GM12878 (cell line): ENCODE results near the gene PRR5L. TPM values are rescaled to one million over a fixed set of nuclear protein-coding genes. Genes with fewer than 3 reads are reported as not detected.

ENCODE experiments used
- ATAC-seq: fragments of 200-7000 bp; cut with Tn5 transposase; 3 replicates; pipeline ENCODE4 v1.9.1; 2020; ENCODE audit warnings: mild to moderate bottlenecking, moderate library complexity
- BruUV-seq: library from RNA; stranded (reverse); fragments of 400-500 nt; replicated peaks from 2 replicates; lab custom pipeline; 2021; lab: Mats Ljungman, UMichigan
- CTCF ChIA-PET: fragments of 300-600 bp; sonication (Branson Sonifier 250); formaldehyde crosslinking; extraction: SDS; loops from one replicate; lab custom pipeline; 2021; ENCODE audit warnings: inconsistent platforms; lab: Yijun Ruan, JAX
- POLR2A ChIA-PET: fragments of 350-600 bp; formaldehyde crosslinking; extraction: SDS; loops from one replicate; lab custom pipeline; 2021; ENCODE audit warnings: inconsistent platforms; lab: Charles Lee
- RAD21 ChIA-PET: fragments of 300-600 bp; sonication (Branson Sonifier 250); formaldehyde crosslinking; loops from one replicate; lab custom pipeline; 2023; ENCODE audit warnings: antibody characterized with exemption; ENCODE audit not compliant: unreplicated experiment; lab: Charles Lee
- SMC1A ChIA-PET: fragments of 300-600 bp; sonication (Branson Sonifier 250); formaldehyde crosslinking; loops from one replicate; lab custom pipeline; 2023; ENCODE audit not compliant: unreplicated experiment, uncharacterized antibody; lab: Charles Lee
- DNase-seq: peaks from one replicate; pipeline ENCODE4 v3.0.0-alpha.2; 2011; ENCODE audit warnings: low read depth, low spot score
- FAIRE-seq: peaks from 3 replicates; lab custom pipeline; 2011; peaks lifted over from hg19 to GRCh38; lab: Jason Lieb, UNC
- H2AFZ ChIP-seq: 2 replicates; pipeline ENCODE4 v1.6.0; 2011; ENCODE audit warnings: low read depth, low read length, control low read depth; ENCODE audit not compliant: control insufficient read depth
- H3K27ac ChIP-seq: 2 replicates; pipeline ENCODE4 v1.5.1; 2011; ENCODE audit warnings: control low read depth; ENCODE audit not compliant: control insufficient read depth, insufficient read depth
- H3K27me3 ChIP-seq, 2 experiments: replicated peaks in 1 of 2; 2 replicates each; pipeline versions ENCODE4 v1.6.0 to v1.6.1; 2011; ENCODE audit warnings: low read length in 1 of 2; ENCODE audit not compliant: control insufficient read depth in 2 of 2, insufficient read depth in 2 of 2
- H3K36me3 ChIP-seq, 2 experiments: 2 replicates each; pipeline ENCODE4 v1.5.1; 2011; ENCODE audit warnings: low read length in 1 of 2; ENCODE audit not compliant: control insufficient read depth in 2 of 2, insufficient read depth in 2 of 2
- H3K4me1 ChIP-seq: 2 replicates; pipeline ENCODE4 v1.6.1; 2011; ENCODE audit warnings: mild to moderate bottlenecking, low read length, moderate library complexity, mixed read lengths; ENCODE audit not compliant: control insufficient read depth, insufficient read depth
- H3K4me2 ChIP-seq: 2 replicates; pipeline ENCODE4 v1.6.0; 2011; ENCODE audit warnings: control low read depth; ENCODE audit not compliant: control insufficient read depth, insufficient read depth
- H3K4me3 ChIP-seq: fragments of 200-600 bp; sonication (generic); 2 replicates; pipeline ENCODE4 v1.5.1; 2016
- H3K79me2 ChIP-seq: 2 replicates; pipeline ENCODE4 v1.6.0; 2011; ENCODE audit warnings: low read length; ENCODE audit not compliant: control insufficient read depth, insufficient read depth
- H3K9ac ChIP-seq: 2 replicates; pipeline ENCODE4 v1.8.0; 2011; ENCODE audit warnings: low read length, control low read depth, mixed read lengths; ENCODE audit not compliant: control insufficient read depth, insufficient read depth
- H3K9me3 ChIP-seq: replicated peaks from 3 replicates; pipeline ENCODE4 v1.5.1; 2011; ENCODE audit warnings: mild to moderate bottlenecking, low read length; ENCODE audit not compliant: control insufficient read depth, insufficient read depth
- H4K20me1 ChIP-seq: 2 replicates; pipeline ENCODE4 v1.6.0; 2011; ENCODE audit not compliant: control insufficient read depth, insufficient read depth
- EZH2 ChIP-seq: IDR thresholded peaks from 2 replicates; pipeline ENCODE4 v1.6.1; 2012; ENCODE audit warnings: low read depth, mild to moderate bottlenecking, control low read depth, inconsistent platforms, low read length, borderline replicate concordance; ENCODE audit not compliant: control insufficient read depth
- JUND ChIP-seq: IDR thresholded peaks from 2 replicates; pipeline ENCODE4 v1.6.1; 2012; ENCODE audit warnings: low read depth, mild to moderate bottlenecking, low read length, improper control_type of control experiment, moderate library complexity
- KLF5 ChIP-seq: fragments of 450-650 bp; IDR thresholded peaks from 2 replicates; pipeline ENCODE4 v1.6.1; 2014; ENCODE audit warnings: mild to moderate bottlenecking; ENCODE audit not compliant: partially characterized antibody
- NR2C2 ChIP-seq: IDR thresholded peaks from 2 replicates; pipeline ENCODE4 v1.6.1; 2011; ENCODE audit warnings: borderline replicate concordance, low read depth; ENCODE audit not compliant: control insufficient read depth, insufficient read length
- TCF7 ChIP-seq: IDR thresholded peaks from 2 replicates; pipeline ENCODE4 v1.6.1; 2014; ENCODE audit warnings: antibody characterized with exemption, borderline replicate concordance
- ZNF384 ChIP-seq: IDR thresholded peaks from 2 replicates; pipeline ENCODE4 v1.6.1; 2012; ENCODE audit warnings: low read depth, mild to moderate bottlenecking, low read length, improper control_type of control experiment, borderline replicate concordance
- WGBS: methylation state at CpG from one replicate; pipeline ENCODE4 v1.1.6; 2016; ENCODE audit warnings: low lambda C conversion rate; ENCODE audit not compliant: insufficient replicate concordance, insufficient coverage; ENCODE audit errors: missing lambda C conversion rate; 5-methylcytosine and 5-hydroxymethylcytosine counted together
- in situ Hi-C: fragments of 300-500 bp; cut with MboI; formaldehyde crosslinking; loops from 9 replicates; pipeline ENCODE4 v1.14.3; 2018; ENCODE audit warnings: mixed read lengths
- intact Hi-C: fragments of 100-400 bp; cut with micrococcal nuclease; formaldehyde crosslinking; loops from one replicate; pipeline ENCODE4 v1.14.2; 2022; ENCODE audit not compliant: unreplicated experiment
- polyA plus RNA-seq, 11 experiments: library from polyadenylated mRNA; depleted of rRNA in 4 of 11; unstranded in 6 of 11; stranded (reverse) in 5 of 11; fragments of >200 nt; fragmentation: Nextera tagmentation in 4 of 11; fragmentation: Illumina TruSeq in 1 of 11; extraction: Ambion mirVana in 4 of 11; extraction: Trizol in 1 of 11; gene quantifications; 1 replicate in 1 of 11; 2 replicates in 10 of 11; pipeline versions ENCODE4 v1.2.1 to v1.2.3, GENCODE V29; 2011 to 2016; ENCODE audit warnings: inconsistent platforms in 2 of 11, missing spikeins in 2 of 11, low read depth in 1 of 11
- total RNA-seq, 4 experiments: library from RNA; depleted of rRNA in 3 of 4; stranded (reverse); fragments of >200 nt in 3 of 4; fragmentation: Illumina TruSeq in 1 of 4; extraction: Trizol in 1 of 4; gene quantifications; 2 replicates each; pipeline versions ENCODE4 v1.2.1 to v1.2.3, GENCODE V29; 2013 to 2021
- TF ChIP-seq, protein P1 (sequence below): fragments of 450-650 bp; IDR thresholded peaks from 2 replicates; pipeline ENCODE4 v1.6.1; 2017; ENCODE audit warnings: borderline replicate concordance

Gene PRR5L
- total and polyA plus RNA-seq, 10 of the 15 experiments (the other 5 are each of a cell fraction or from before 2014, with no cell fraction given), result 0.11 to 4.2 (median 0.67) TPM; not detected in 1

DNA sequence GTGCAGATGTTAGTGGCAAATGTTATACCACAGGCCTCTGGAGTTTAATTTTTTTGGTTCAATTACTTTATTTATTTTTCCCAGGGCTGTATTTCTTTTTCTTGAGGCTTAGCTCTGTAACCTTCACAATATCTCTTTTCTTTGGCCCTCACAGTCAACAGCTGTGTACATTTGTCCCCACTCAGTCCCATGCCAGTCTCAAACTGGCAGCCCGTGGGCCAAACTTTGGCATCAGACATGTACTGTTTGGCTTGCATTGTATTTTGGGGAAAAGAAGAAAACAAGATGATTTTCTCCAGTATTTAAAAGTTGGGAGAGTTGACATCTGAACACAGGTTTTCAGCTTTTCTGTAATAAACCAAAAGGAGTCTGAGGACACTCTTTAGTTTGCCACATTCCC, 87.1 kb downstream of the PRR5L start:
- Histone ChIP-seq H3K4me1 (no peaks in the 10 kb centered on the region), H3K27me3 (peaks cover under 1 to 7% of the 10 kb centered on the region in 2 experiments; a peak in 2 of 4 replicates), H3K4me3 (no peak overlapping the region), H3K4me2 (no peak overlapping the region), H3K36me3 (no peaks in the 10 kb centered on the region), H3K9ac (no peak overlapping the region), H2AFZ (no peak overlapping the region), H3K27ac (no peak overlapping the region), H3K79me2 (no peaks in the 10 kb centered on the region), H3K9me3 (no peaks in the 10 kb centered on the region), H4K20me1 (no peaks in the 10 kb centered on the region)
- ChIA-PET SMC1A (no interaction called here), POLR2A (no interaction called here), CTCF (no interaction called here), RAD21 (interaction anchor here (2.1 kb wide), 1 partner anchor 29 kb away, joined by 7 read pairs; no protein-coding TSS in a partner anchor)
- ATAC-seq (no peak), FAIRE-seq (no peak), DNase-seq (no peak)
- 74% methylated on average over 1 of the region's 1 CpG for WGBS
- BruUV-seq, result no TSS peak
- TF ChIP-seq, protein P1, sequence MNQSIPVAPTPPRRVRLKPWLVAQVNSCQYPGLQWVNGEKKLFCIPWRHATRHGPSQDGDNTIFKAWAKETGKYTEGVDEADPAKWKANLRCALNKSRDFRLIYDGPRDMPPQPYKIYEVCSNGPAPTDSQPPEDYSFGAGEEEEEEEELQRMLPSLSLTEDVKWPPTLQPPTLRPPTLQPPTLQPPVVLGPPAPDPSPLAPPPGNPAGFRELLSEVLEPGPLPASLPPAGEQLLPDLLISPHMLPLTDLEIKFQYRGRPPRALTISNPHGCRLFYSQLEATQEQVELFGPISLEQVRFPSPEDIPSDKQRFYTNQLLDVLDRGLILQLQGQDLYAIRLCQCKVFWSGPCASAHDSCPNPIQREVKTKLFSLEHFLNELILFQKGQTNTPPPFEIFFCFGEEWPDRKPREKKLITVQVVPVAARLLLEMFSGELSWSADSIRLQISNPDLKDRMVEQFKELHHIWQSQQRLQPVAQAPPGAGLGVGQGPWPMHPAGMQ, result no peak
- no peak for TF ChIP-seq ZNF384
- no peak for TF ChIP-seq TCF7
- TF ChIP-seq NR2C2, result no peak
- no peak for TF ChIP-seq KLF5
- TF ChIP-seq JUND, result no peak
- TF ChIP-seq EZH2, result no peak
- in situ Hi-C loops (no loop called here), intact Hi-C loops (no loop called here)
